GM21390 (cell line): ENCODE measurements around the gene PAK5.
A peak's percentile ranks its signal among the peaks of the same experiment; 100 is the strongest.

ENCODE experiments used
- ATAC-seq: cut with Tn5 transposase; IDR thresholded peaks from one replicate; pipeline ENCODE4 v1.9.1; 2021; ENCODE audit not compliant: unreplicated experiment

Gene PAK5

GRCh38 chr20:9626357-9626756 is 212.5 kb downstream of the PAK5 start:
- no peak for ATAC-seq

- ATAC-seq, result no peak
Measured at GRCh38 chr20:9617940-9618339, 220.9 kb downstream of the PAK5 start.

- peak; percentile 37 for ATAC-seq
Measured at GRCh38 chr20:9616833-9617461, 221.9 kb downstream of the PAK5 start.

GRCh38 chr20:9616455-9616805 is 222.4 kb downstream of the PAK5 start:
- ATAC-seq, result peak; percentile 7

- peak; percentile 99 for ATAC-seq
Measured at GRCh38 chr20:9615766-9616454, 223.0 kb downstream of the PAK5 start.

GRCh38 chr20:9615118-9615517 is 223.8 kb downstream of the PAK5 start:
- no peak for ATAC-seq

GRCh38 chr20:9613871-9614270 is 225.0 kb downstream of the PAK5 start:
- no peak for ATAC-seq

- no peak for ATAC-seq
Measured at GRCh38 chr20:9611921-9612320, 227.0 kb downstream of the PAK5 start.

GRCh38 chr20:9610665-9611064 is 228.2 kb downstream of the PAK5 start:
- ATAC-seq, result no peak

- ATAC-seq, result peak; percentile 81
Measured at GRCh38 chr20:9609887-9610502, 228.9 kb downstream of the PAK5 start.

- no peak for ATAC-seq
Measured at GRCh38 chr20:9608639-9609340, 230.1 kb downstream of the PAK5 start.

GRCh38 chr20:9602847-9603183 is 236.1 kb downstream of the PAK5 start:
- ATAC-seq, result peak; percentile 74

GRCh38 chr20:9600562-9600961 is 238.3 kb downstream of the PAK5 start:
- ATAC-seq, result no peak

GRCh38 chr20:9597547-9597946 is 241.3 kb downstream of the PAK5 start:
- ATAC-seq, result no peak

GRCh38 chr20:9595763-9596162 is 243.1 kb downstream of the PAK5 start:
- ATAC-seq, result no peak

- ATAC-seq, result no peak
Measured at GRCh38 chr20:9594284-9594875, 244.5 kb downstream of the PAK5 start.

GRCh38 chr20:9592419-9592818 is 246.5 kb downstream of the PAK5 start:
- ATAC-seq, result no peak

GRCh38 chr20:9591080-9591479 is 247.8 kb downstream of the PAK5 start:
- ATAC-seq, result no peak

GRCh38 chr20:9590189-9590588 is 248.7 kb downstream of the PAK5 start:
- no peak for ATAC-seq

GRCh38 chr20:9588706-9589105 is 250.2 kb downstream of the PAK5 start:
- no peak for ATAC-seq

GRCh38 chr20:9583151-9583550 is 255.7 kb downstream of the PAK5 start:
- no peak for ATAC-seq

GRCh38 chr20:9582137-9582536 is 256.7 kb downstream of the PAK5 start:
- ATAC-seq, result no peak
